Naive thymus-derived CD4-positive, alpha-beta T cell (primary cell): ENCODE results near the gene HMCN1. TPM values are rescaled to one million over a fixed set of nuclear protein-coding genes. Genes with fewer than 3 reads are reported as not detected.
"Not testable (repeated sequence)": the region's sequence is repeated elsewhere in the genome, so short reads cannot be mapped to it uniquely, and the experiment has no call there.

Source experiments
- ATAC-seq: fragments of 150-1000 bp; cut with Tn5 transposase; 2 replicates; pipeline ENCODE4 v1.10.0; 2021; ENCODE audit warnings: mild to moderate bottlenecking, moderate library complexity
- CTCF ChIA-PET: fragments of 350-600 bp; sonication (Branson Sonifier 250); formaldehyde crosslinking; loops from one replicate; lab custom pipeline; 2021; ENCODE audit warnings: antibody characterized with exemption; lab: Charles Lee
- POLR2A ChIA-PET: fragments of 350-600 bp; sonication (Branson Sonifier 250); formaldehyde crosslinking; loops from one replicate; lab custom pipeline; 2021; ENCODE audit warnings: antibody characterized with exemption, inconsistent platforms; lab: Charles Lee
- DNase-seq, 9 donors: peaks; one replicate each; pipeline versions ENCODE4 v3.0.0 to v3.0.0-alpha.2; 2020 to 2022; ENCODE audit warnings: mixed read lengths in 1 of 9
- H3K27ac ChIP-seq: one replicate; pipeline ENCODE4 v1.7.0; 2013; ENCODE audit warnings: mild to moderate bottlenecking, low read depth, low read length, moderate library complexity
- H3K27me3 ChIP-seq, 2 donors: one replicate each; pipeline ENCODE4 v1.7.0; 2013; ENCODE audit warnings: low read length in 2 of 2, mild to moderate bottlenecking in 2 of 2, moderate library complexity in 2 of 2; ENCODE audit not compliant: control insufficient read depth in 2 of 2, insufficient read depth in 2 of 2
- H3K36me3 ChIP-seq, 3 experiments: 1 replicate in 2 of 3; 2 replicates in 1 of 3; pipeline ENCODE4 v1.7.0; 2013; ENCODE audit warnings: low read length in 3 of 3, mild to moderate bottlenecking in 3 of 3, moderate library complexity in 1 of 3; ENCODE audit not compliant: insufficient read depth in 3 of 3, control insufficient read depth in 2 of 3
- H3K4me1 ChIP-seq, 2 donors: one replicate each; pipeline ENCODE4 v1.7.0; 2013; ENCODE audit warnings: low read length in 2 of 2, mild to moderate bottlenecking in 2 of 2, moderate library complexity in 1 of 2; ENCODE audit not compliant: control insufficient read depth in 2 of 2, insufficient read depth in 2 of 2
- H3K4me3 ChIP-seq: 2 replicates; pipeline ENCODE4 v1.7.0; 2013; ENCODE audit warnings: mild to moderate bottlenecking, low read length
- H3K9me3 ChIP-seq, 3 experiments: 1 replicate in 2 of 3; 2 replicates in 1 of 3; pipeline ENCODE4 v1.7.0; 2013; ENCODE audit warnings: low read length in 3 of 3; ENCODE audit not compliant: control insufficient read depth in 2 of 3
- H3K27ac Mint-ChIP-seq, 9 donors: one replicate each; pipeline ENCODE4 v1.8.0; 2020 to 2022; ENCODE audit warnings: mixed read lengths in 9 of 9, mild to moderate bottlenecking in 8 of 9, moderate library complexity in 5 of 9, inconsistent platforms in 2 of 9
- H3K27me3 Mint-ChIP-seq, 5 donors: one replicate each; pipeline ENCODE4 v1.8.0; 2021 to 2022; ENCODE audit warnings: mixed read lengths in 5 of 5, mild to moderate bottlenecking in 1 of 5
- H3K36me3 Mint-ChIP-seq, 5 donors: one replicate each; pipeline ENCODE4 v1.8.0; 2020 to 2022; ENCODE audit warnings: mixed read lengths in 5 of 5, mild to moderate bottlenecking in 3 of 5, inconsistent platforms in 1 of 5
- H3K4me1 Mint-ChIP-seq, 7 donors: one replicate each; pipeline ENCODE4 v1.8.0; 2020 to 2022; ENCODE audit warnings: mixed read lengths in 7 of 7, mild to moderate bottlenecking in 3 of 7, inconsistent platforms in 1 of 7
- H3K4me3 Mint-ChIP-seq, 10 donors: one replicate each; pipeline ENCODE4 v1.8.0; 2020 to 2022; ENCODE audit warnings: mild to moderate bottlenecking in 10 of 10, mixed read lengths in 10 of 10, moderate library complexity in 6 of 10, inconsistent platforms in 2 of 10
- H3K9me3 Mint-ChIP-seq, 11 donors: one replicate each; pipeline ENCODE4 v1.8.0; 2020 to 2022; ENCODE audit warnings: mixed read lengths in 11 of 11, mild to moderate bottlenecking in 4 of 11, inconsistent platforms in 1 of 11, moderate library complexity in 1 of 11
- intact Hi-C, 2 donors: fragments of 100-400 bp; cut with micrococcal nuclease; formaldehyde crosslinking; loops; one replicate each; pipeline ENCODE4 v1.15.1; 2023
- polyA plus RNA-seq, 2 donors: library from polyadenylated mRNA; unstranded; fragments of 300-500 nt; fragmentation: Illumina TruSeq; gene quantifications; one replicate each; pipeline ENCODE4 v1.2.3, GENCODE V29; 2021
- total RNA-seq, 6 experiments: library from RNA in 5 of 6; stranded (reverse) in 5 of 6; gene quantifications; 1 replicate in 5 of 6; 2 replicates in 1 of 6; pipeline ENCODE4 v1.2.3 and lab custom pipeline; 2021 to 2026

The HMCN1 gene
- total and polyA plus RNA-seq, 7 experiments from 2014 or later, result under 0.01 to 0.19 (median 0.16) TPM; not detected in 3

DNA sequence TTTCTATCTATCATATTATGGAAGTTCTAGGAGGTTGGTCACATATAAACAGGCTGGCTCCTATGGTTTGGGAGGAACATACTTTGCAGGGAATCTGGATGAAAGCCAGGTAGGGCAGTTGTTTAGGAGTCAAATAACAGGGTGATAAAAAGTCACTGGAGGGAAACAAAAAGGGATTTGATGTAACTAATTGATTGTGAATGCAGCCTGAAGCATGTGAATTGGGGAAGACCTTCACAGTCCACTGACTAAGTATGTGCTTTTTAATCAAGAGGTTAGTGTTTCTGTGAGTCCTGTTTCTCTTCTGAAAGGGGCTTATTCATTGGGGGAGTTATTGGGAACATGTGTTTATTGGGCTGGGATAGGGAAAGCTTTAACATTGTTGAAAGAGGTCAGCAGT, 41.3 kb downstream of the HMCN1 start:
- no peaks in the 10 kb centered on the region for H3K4me1 Mint-ChIP-seq
- Histone ChIP-seq H3K27ac (no peak overlapping the region), H3K27me3 (no peaks in the 10 kb centered on the region), H3K4me3 (no peak overlapping the region), H3K4me1 (no peaks in the 10 kb centered on the region), H3K9me3 (no peaks in the 10 kb centered on the region), H3K36me3 (no peaks in the 10 kb centered on the region)
- POLR2A ChIA-PET, result no interaction called here
- H3K27me3 Mint-ChIP-seq, result peaks cover 0 to 18% (median 5%) of the 10 kb centered on the region in 5 donors
- H3K27ac Mint-ChIP-seq, result no peak overlapping the region
- intact Hi-C loops, result no loop called here
- H3K36me3 Mint-ChIP-seq, result no peaks in the 10 kb centered on the region
- CTCF ChIA-PET, result no interaction called here
- H3K9me3 Mint-ChIP-seq, result peaks cover 0 to 3% (median 0%) of the 10 kb centered on the region in 11 donors
- no peak overlapping the region for H3K4me3 Mint-ChIP-seq
- ATAC-seq (no peak), DNase-seq (no peak)

GRCh38 chr1:185776522-185776921, 42.3 kb downstream of the HMCN1 start:
- Mint-ChIP-seq H3K9me3 (peaks cover 0 to 6% (median 3%) of the 10 kb centered on the region in 11 donors), H3K27ac (no peak overlapping the region), H3K4me1 (no peaks in the 10 kb centered on the region), H3K27me3 (peaks cover 0 to 23% (median 8%) of the 10 kb centered on the region in 5 donors), H3K4me3 (no peak overlapping the region), H3K36me3 (no peaks in the 10 kb centered on the region)
- DNase-seq, result no peak
- no peaks in the 10 kb centered on the region for H3K9me3 ChIP-seq
- no peaks in the 10 kb centered on the region for H3K36me3 ChIP-seq
- intact Hi-C loops, result no loop called here
- H3K4me1 ChIP-seq, result no peaks in the 10 kb centered on the region
- no peaks in the 10 kb centered on the region for H3K27me3 ChIP-seq
- ATAC-seq, result no peak
- no peak overlapping the region for H3K27ac ChIP-seq
- ChIA-PET CTCF (interaction anchor here (0.7 kb wide), 1 partner anchor 379 kb away, joined by 3 read pairs; no protein-coding TSS in a partner anchor), POLR2A (no interaction called here)
- H3K4me3 ChIP-seq, result no peak overlapping the region

- H3K36me3 Mint-ChIP-seq, intact Hi-C loops: not testable (repeated sequence)
- CTCF ChIA-PET, result interaction anchor here (0.6 kb wide), 1 partner anchor 647 kb away, joined by 3 read pairs; no protein-coding TSS in a partner anchor
Observed at GRCh38 chr1:185783860-185784259, 49.7 kb downstream of the HMCN1 start.

GRCh38 chr1:185785586-185785985, 51.4 kb downstream of the HMCN1 start:
- H3K9me3 ChIP-seq, result no peaks in the 10 kb centered on the region
- Mint-ChIP-seq H3K4me1 (no peaks in the 10 kb centered on the region), H3K4me3 (no peak overlapping the region), H3K36me3 (no peaks in the 10 kb centered on the region), H3K9me3 (peaks cover 0 to 17% (median 3%) of the 10 kb centered on the region in 11 donors), H3K27ac (no peak overlapping the region), H3K27me3 (peaks cover 0 to 44% (median 27%) of the 10 kb centered on the region in 5 donors)
- intact Hi-C loops, result no loop called here
- DNase-seq, result no peak
- H3K27me3 ChIP-seq, result no peaks in the 10 kb centered on the region
- ChIA-PET POLR2A (no interaction called here), CTCF (no interaction called here)
- no peaks in the 10 kb centered on the region for H3K36me3 ChIP-seq
- no peak overlapping the region for H3K27ac ChIP-seq
- H3K4me1 ChIP-seq, result no peaks in the 10 kb centered on the region
- H3K4me3 ChIP-seq, result no peak overlapping the region
- no peak for ATAC-seq

More at GRCh38 chr1:185783860-185784259, 49.7 kb downstream of the HMCN1 start:
- H3K36me3 ChIP-seq, H3K9me3 ChIP-seq, H3K27me3 ChIP-seq, H3K4me3 ChIP-seq, H3K4me1 ChIP-seq, H3K4me1 Mint-ChIP-seq, ATAC-seq, H3K27ac Mint-ChIP-seq, POLR2A ChIA-PET, DNase-seq, H3K27ac ChIP-seq, H3K4me3 Mint-ChIP-seq: not testable (repeated sequence)
- Mint-ChIP-seq H3K27me3 (peaks cover 0 to 44% (median 27%) of the 10 kb centered on the region in 5 donors), H3K9me3 (peaks cover 0 to 17% (median 3%) of the 10 kb centered on the region in 11 donors)

DNA sequence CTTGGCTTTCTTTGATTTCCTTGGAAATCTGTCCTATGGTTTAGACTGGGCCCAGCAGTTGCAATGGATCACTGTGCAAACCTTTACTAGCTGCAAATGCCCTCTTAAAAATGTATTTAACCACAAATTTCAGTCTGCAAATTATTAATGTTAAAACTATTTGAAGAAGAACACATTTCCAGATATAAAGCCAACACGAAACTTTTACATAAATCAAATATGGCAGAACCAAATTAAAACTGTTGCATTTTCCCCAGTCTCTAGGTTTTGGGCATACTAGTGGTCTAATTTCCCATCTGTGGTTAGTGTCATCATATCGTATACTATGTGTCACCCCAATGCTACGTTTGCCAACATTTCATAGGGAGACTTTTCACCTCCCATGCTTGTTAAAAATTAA, 52.3 kb downstream of the HMCN1 start:
- H3K27ac Mint-ChIP-seq, result no peak overlapping the region
- POLR2A ChIA-PET, result no interaction called here
- no peaks in the 10 kb centered on the region for H3K4me1 Mint-ChIP-seq
- intact Hi-C loops, result no loop called here
- H3K9me3 Mint-ChIP-seq, result peaks cover 0 to 11% (median 2%) of the 10 kb centered on the region in 11 donors
- DNase-seq (no peak), ATAC-seq (no peak)
- H3K4me3 Mint-ChIP-seq, result no peak overlapping the region
- Histone ChIP-seq H3K4me3 (no peak overlapping the region), H3K27me3 (no peaks in the 10 kb centered on the region), H3K4me1 (no peaks in the 10 kb centered on the region), H3K9me3 (no peaks in the 10 kb centered on the region), H3K36me3 (no peaks in the 10 kb centered on the region), H3K27ac (no peak overlapping the region)
- peaks cover 0 to 39% (median 21%) of the 10 kb centered on the region in 5 donors for H3K27me3 Mint-ChIP-seq
- CTCF ChIA-PET, result interaction anchor here (0.6 kb wide), 1 partner anchor 622 kb away, joined by 3 read pairs; no protein-coding TSS in a partner anchor
- H3K36me3 Mint-ChIP-seq, result no peaks in the 10 kb centered on the region

DNA sequence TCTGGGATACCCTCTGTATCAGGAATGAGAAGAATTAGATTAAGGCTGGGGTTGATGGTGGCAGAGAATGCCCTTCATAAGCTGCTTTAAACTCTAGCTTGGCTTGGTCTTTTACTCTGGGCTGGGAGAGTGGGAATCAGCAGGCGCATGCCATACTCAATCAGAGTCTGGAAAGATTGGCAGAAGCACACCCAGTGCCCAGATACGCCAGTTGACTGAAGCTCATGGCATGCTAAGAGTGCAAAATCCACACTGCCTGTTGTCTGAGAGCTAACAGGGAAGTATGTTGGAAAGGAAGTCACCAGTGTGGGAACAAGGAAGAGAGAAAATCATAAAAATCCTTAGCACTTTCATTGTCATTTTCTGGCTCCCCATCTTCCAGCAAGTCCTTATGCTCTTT, 53.0 kb downstream of the HMCN1 start:
- ATAC-seq (no peak), DNase-seq (no peak)
- Mint-ChIP-seq H3K27ac (no peak overlapping the region), H3K36me3 (no peaks in the 10 kb centered on the region), H3K9me3 (peaks cover 0 to 9% (median 2%) of the 10 kb centered on the region in 11 donors), H3K4me1 (no peaks in the 10 kb centered on the region), H3K27me3 (peaks cover 0 to 34% (median 19%) of the 10 kb centered on the region in 5 donors), H3K4me3 (no peak overlapping the region)
- no peaks in the 10 kb centered on the region for H3K4me1 ChIP-seq
- H3K4me3 ChIP-seq, result no peak overlapping the region
- no peak overlapping the region for H3K27ac ChIP-seq
- H3K9me3 ChIP-seq, result no peaks in the 10 kb centered on the region
- POLR2A ChIA-PET, result no interaction called here
- intact Hi-C loops, result no loop called here
- no peaks in the 10 kb centered on the region for H3K27me3 ChIP-seq
- CTCF ChIA-PET, result interaction anchor here (0.6 to 0.7 kb wide), 2 partner anchors 13 to 623 kb away, joined by 3 read pairs; no protein-coding TSS in a partner anchor
- H3K36me3 ChIP-seq, result no peaks in the 10 kb centered on the region

DNA sequence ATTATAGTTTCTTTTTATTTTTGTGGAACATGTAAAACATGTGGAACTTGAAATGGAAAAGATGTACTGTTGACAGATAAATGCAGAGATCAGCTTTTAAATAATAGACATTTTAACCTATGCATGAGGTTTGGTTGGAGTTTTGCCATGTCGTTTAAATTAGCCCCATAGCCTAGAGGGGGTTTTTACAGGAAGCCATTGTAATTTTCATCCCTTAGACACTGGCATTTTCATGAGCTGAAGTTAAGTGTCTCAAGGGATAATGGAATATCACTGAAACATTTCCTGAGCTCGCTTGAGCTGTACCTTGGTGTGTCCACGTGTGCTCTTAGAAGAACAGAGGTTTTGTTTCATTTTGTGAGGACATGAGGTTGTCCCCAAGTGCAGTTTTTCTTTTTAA, 54.2 kb downstream of the HMCN1 start:
- ChIA-PET CTCF (no interaction called here), POLR2A (no interaction called here)
- Histone ChIP-seq H3K4me1 (no peaks in the 10 kb centered on the region), H3K27me3 (no peaks in the 10 kb centered on the region), H3K9me3 (no peaks in the 10 kb centered on the region), H3K4me3 (no peak overlapping the region), H3K36me3 (no peaks in the 10 kb centered on the region), H3K27ac (no peak overlapping the region)
- no peak overlapping the region for H3K4me3 Mint-ChIP-seq
- intact Hi-C loops, result no loop called here
- H3K36me3 Mint-ChIP-seq, result no peaks in the 10 kb centered on the region
- H3K9me3 Mint-ChIP-seq, result peaks cover 0 to 4% (median 0%) of the 10 kb centered on the region in 11 donors
- H3K4me1 Mint-ChIP-seq, result no peaks in the 10 kb centered on the region
- peaks cover 0 to 31% (median 14%) of the 10 kb centered on the region in 5 donors for H3K27me3 Mint-ChIP-seq
- DNase-seq, result no peak
- ATAC-seq, result no peak
- no peak overlapping the region for H3K27ac Mint-ChIP-seq
